KOPT-K1 (cell line): Measurements from ENCODE around the gene MCC.

Experiments
- H3K27ac ChIP-seq: fragments of 200-600 bp; sonication (generic); 2 replicates; pipeline ENCODE4 v1.5.1; 2016; ENCODE audit warnings: antibody characterized with exemption, mild to moderate bottlenecking, low read depth, low read length; ENCODE audit not compliant: poor library complexity, severe bottlenecking
- H3K36me3 ChIP-seq: fragments of 200-600 bp; sonication (generic); 2 replicates; pipeline ENCODE4 v1.5.1; 2017; ENCODE audit warnings: antibody characterized with exemption, mild to moderate bottlenecking, low read length, moderate library complexity; ENCODE audit not compliant: insufficient read depth
- H3K9me3 ChIP-seq: fragments of 200-600 bp; sonication (generic); 2 replicates; pipeline ENCODE4 v1.5.1; 2017; ENCODE audit warnings: antibody characterized with exemption, low read length, mild to moderate bottlenecking; ENCODE audit not compliant: insufficient read depth, poor library complexity, severe bottlenecking

Gene MCC

DNA sequence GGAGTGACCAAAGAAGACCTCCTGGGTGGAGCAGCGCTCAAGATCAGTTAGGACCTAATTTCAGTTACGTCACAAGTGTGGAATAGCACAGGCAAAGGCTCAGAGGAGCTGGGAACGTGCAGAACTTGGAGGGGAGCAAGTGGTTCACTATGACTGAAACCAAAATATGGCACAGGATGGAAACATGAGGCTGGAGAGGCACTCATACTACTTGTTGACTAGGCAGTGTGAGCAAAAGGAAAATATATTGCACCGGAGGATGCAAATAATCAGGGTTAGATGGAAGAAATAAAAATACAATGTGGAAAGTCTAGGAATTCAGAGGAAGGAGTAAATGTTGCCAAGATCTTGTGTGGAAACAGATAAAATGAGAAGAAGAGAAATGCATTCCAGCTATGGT lies 363.3 kb downstream of the MCC start:
- no peak overlapping the region for H3K27ac ChIP-seq
- H3K9me3 ChIP-seq, result no peaks in the 10 kb centered on the region
- H3K36me3 ChIP-seq, result no peaks in the 10 kb centered on the region

DNA sequence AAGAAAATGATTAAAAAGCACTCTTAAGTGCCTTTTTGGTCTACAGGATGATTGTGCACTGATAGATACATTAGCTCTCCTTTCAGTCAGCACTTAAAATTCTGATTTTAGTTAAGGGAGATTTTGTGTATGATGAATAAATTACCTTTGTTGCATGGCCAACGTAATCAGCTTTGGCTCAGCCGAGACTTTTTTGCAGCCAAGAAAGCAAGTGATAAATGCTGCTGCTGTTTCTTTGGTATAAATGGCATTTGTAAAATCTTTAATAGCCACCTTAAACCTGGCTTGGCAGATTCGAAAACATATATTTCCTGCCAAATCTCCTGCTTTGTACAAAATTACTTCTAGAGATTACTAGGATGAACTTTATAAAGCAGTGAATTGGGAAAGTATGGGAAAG lies 364.0 kb downstream of the MCC start:
- no peak overlapping the region for H3K27ac ChIP-seq
- no peaks in the 10 kb centered on the region for H3K9me3 ChIP-seq
- no peaks in the 10 kb centered on the region for H3K36me3 ChIP-seq

DNA sequence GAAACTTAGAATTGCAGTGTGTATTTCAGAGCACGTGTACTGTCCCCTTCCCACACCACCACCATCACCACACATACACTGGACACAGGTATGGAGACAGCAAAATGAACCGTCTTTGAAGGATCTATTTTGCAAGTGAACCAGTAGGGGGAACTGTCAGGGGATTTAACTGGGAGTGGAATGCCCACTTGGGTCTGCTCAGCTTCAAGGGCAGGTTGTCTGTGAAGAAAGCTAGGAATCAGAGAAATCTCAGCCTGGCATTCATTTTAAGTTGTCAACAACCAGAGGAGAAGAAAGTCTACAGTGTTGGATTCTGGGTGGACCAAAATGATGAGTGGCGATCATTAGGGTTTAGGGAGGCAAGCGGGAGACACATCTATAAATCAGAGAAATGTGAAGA lies 364.6 kb downstream of the MCC start:
- no peaks in the 10 kb centered on the region for H3K9me3 ChIP-seq
- no peaks in the 10 kb centered on the region for H3K36me3 ChIP-seq
- no peak overlapping the region for H3K27ac ChIP-seq

DNA sequence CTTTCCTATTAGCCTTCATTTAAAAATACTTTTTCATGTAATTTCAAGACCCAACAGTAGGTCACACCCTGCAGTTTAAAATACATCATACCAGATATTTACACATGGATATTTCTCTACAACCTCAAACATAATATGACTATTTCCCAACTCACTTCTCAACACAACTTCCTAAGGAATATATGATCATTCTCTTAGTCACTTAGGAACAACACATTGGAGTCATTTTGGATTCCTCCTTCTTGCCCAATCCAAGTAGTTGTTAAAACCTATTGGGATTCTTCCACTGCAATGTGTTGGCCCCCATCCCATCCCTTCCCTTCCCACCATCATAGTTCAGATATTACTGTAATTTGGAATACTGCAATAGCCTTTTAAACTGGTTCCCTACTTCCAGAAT lies 366.2 kb downstream of the MCC start:
- Histone ChIP-seq H3K36me3 (no peaks in the 10 kb centered on the region), H3K27ac (no peak overlapping the region), H3K9me3 (no peaks in the 10 kb centered on the region)

DNA sequence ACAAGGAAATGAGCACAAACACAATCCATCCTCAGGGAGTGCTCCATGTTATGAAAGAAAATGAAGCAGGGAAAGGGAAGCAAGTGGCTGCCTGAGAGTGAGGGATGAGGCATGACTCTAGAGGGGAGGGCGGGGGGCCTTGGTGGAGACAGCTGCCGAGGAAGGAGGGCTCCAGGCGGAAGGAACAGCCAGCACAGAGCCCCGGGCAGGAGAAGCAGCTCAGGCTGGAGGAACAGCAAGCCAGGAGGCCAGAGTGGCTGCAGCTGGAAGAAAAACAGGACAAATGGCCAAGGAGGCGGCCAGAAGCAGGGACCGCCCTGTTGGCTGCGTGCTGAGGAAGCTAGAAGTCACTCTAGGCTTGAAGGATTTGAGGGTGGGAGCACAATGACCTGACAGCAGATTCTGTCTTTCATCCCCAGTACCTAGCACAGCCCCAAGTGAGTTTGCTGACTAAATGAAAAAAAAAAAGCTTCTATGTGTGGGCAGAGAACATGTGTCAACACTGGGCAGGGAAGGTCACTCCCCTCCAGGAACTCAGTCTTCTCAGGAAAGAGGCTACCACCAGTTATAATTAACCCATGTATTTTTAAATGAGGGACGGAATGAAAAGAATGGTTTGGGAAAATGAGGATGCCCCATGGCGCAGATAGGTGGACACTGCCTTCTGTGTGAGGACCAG lies 368.9 kb downstream of the MCC start:
- no peak overlapping the region for H3K27ac ChIP-seq
- no peaks in the 10 kb centered on the region for H3K36me3 ChIP-seq
- peaks cover 2% of the 10 kb centered on the region for H3K9me3 ChIP-seq

DNA sequence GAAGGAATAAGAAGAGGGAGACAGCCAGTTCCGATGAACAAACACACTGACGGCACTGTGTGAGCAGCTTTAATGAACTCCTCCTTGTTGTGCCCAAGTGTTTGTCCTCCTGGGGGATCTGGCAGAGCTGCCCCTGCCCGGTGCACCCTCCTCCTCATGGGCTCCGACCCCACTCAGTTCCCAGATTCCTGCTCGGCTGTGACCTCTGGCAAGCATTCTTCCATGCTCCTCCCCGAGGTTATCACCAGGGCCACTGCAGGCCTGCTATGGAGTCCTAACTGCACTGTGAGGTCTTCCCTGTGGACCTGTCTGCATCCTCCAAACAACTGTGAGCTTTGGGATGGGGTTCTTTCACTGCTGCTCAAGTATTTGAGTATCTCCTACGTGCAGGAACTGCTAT lies 369.5 kb downstream of the MCC start:
- Histone ChIP-seq H3K36me3 (no peaks in the 10 kb centered on the region), H3K27ac (no peak overlapping the region), H3K9me3 (peaks cover 3% of the 10 kb centered on the region)

DNA sequence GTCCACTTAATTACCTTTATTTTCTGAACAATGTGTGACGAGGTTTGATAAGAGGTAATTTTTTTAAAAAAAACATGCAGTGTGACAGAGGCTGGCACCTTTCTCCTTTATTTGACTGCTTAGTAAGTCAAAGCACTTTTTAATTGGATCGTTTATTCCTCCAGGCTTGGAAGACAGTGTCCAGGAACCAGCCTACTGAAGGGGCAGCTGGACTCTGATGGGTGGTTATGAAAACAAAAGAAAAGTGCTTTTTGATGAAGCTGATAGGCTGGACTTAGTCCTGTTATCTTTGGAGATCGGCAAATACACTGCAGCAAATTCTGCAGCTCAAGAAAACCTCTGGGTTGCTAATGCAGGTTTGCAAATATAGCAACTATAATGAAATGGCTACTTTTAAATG lies 370.0 kb downstream of the MCC start:
- no peak overlapping the region for H3K27ac ChIP-seq
- H3K36me3 ChIP-seq, result no peaks in the 10 kb centered on the region
- peaks cover 3% of the 10 kb centered on the region for H3K9me3 ChIP-seq

DNA sequence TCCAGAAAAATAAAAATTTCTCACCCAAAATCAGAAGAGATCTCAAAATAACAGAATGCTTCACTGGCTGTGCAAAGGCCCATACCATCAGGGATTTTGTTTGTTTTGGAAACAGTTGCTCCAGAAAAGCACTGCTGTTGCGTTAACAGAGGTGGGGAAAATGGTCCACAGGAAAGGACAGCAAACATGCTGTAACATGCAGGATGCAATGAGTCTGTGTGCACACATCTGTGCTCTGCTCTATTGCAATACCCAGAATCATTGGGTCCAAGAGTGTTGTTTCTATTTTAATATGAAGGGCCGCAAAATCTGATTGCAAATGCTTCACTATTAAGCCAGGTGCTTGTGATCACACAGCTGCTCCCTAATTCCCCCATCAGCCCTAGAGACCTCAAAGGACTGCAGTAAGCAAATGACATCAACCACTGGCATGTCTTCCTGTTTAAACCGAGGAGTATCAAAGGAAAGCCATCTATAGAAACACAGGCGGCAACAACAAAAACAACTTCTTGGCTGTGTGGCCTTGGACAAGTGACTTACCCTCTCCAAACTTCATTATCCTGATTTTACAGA lies 370.6 kb downstream of the MCC start:
- Histone ChIP-seq H3K36me3 (no peaks in the 10 kb centered on the region), H3K27ac (no peak overlapping the region), H3K9me3 (peaks cover 3% of the 10 kb centered on the region)

DNA sequence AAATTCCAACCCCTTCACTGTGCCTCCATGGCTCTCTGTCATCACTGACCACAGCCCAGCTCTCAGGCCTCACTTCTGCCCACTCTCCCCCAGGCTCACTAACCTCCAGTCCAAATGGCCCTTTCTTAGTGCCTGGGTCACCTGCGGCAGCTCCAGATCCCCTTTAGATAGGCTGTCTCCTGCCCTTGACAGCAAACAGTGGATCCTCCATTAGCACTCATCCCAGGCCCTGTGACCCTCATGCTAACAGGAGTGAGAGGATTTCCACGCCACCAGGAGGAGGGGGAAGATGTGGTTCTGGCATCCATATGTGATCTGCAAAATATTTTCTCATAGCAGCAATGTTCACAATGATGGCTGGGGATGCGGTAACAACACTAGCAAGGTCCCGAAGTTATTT lies 372.3 kb downstream of the MCC start:
- H3K9me3 ChIP-seq, result peaks cover 3% of the 10 kb centered on the region
- H3K36me3 ChIP-seq, result no peaks in the 10 kb centered on the region
- H3K27ac ChIP-seq, result no peak overlapping the region

DNA sequence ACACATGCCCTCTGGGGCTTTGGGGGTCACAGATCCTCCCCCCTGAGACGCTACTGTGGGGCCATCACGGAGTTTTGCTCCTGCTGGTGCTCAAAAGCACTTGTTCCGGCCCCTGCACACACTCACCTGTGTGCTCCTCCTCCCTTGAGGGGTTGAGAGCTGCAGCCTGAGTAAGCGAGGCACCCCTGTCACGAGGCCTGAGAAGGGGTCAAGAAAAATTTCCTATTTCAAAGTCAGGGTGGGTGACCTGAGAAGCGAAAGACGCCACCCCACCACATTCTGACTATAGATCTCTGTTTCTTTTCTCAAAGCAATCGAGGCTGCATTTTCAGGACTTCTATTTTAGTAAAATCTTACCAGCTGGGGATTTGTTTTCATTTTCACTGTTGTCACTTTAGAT lies 373.2 kb downstream of the MCC start:
- no peak overlapping the region for H3K27ac ChIP-seq
- no peaks in the 10 kb centered on the region for H3K36me3 ChIP-seq
- peaks cover 3% of the 10 kb centered on the region for H3K9me3 ChIP-seq

DNA sequence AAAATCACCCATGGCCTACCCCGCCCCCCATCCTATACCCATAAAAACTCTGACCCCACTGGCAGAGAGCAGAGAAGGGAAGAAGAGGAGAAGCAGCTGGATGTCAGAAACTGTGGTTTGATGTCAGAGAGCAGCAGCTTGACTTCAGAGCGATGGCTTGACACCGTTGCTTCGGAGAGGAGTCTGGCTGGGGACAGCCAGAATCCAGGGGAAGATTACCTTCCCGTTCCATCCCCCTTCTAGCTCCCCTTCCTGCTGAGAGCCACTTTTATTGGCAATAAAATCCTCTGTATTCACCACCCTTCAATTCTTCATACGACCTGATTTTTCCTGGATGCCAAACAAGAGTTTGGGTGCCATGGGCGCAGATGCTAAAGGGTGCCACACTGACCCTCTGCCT lies 373.7 kb downstream of the MCC start:
- Histone ChIP-seq H3K27ac (no peak overlapping the region), H3K9me3 (peaks cover 3% of the 10 kb centered on the region), H3K36me3 (no peaks in the 10 kb centered on the region)

DNA sequence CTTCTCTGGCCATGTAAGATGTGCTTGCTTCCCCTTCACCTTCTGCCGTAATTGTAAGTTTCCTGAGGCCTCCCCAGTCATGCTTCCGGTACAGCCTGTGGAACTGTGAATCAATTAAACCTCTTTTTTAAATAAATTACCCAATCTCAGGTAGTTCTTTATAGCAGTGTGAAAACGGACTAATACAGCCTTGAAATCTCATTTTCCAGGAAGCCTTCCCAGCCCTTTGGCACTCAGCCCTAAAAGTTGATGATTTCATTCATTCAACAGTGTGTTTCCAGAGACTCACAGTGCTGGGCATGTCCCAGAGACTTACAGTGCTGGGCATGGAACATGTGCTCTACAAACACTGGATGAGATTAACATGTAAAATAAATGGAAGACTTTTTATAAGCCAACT lies 375.8 kb downstream of the MCC start:
- H3K9me3 ChIP-seq, result peaks cover 3% of the 10 kb centered on the region
- no peaks in the 10 kb centered on the region for H3K36me3 ChIP-seq

DNA sequence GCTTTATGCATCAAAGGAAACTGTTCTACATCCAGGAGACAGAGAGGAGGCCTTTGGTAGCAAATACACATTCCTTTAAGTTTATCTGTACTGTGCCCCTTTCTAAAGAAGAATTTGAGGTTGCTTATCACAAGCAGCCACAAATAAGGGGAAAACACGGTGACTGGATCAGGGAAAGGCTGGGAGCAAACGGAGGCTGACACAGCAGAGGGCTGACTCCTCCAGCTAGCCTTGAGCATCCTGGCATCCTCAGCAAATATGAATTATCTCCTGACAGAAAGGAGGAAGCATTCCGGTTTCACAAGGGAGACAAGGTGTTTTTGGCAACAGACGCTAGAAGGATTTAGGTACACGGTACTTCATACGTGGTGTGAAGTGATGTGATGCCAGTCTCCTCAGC lies 378.1 kb downstream of the MCC start:
- Histone ChIP-seq H3K36me3 (no peaks in the 10 kb centered on the region), H3K9me3 (peaks cover 3% of the 10 kb centered on the region), H3K27ac (no peak overlapping the region)

More for the DNA sequence above, 375.8 kb downstream of the MCC start:
- no peak overlapping the region for H3K27ac ChIP-seq

DNA sequence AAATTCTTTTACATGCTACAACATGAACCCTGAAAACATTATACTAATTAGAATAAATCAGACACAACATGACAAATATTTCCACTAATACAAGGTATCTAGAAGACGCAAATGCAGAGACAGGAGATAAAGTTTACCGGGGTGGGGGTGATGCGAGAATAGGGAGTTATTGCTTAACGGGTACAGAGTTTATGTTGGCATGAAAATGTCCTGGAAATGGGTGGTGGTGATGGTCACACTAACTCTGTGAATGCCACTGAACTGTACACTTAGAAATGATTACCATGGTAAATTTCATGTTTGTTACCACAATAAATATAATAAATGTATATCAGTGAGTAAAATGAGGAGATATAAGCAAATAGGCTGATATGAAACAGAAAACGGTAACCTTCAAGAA lies 378.9 kb downstream of the MCC start:
- Histone ChIP-seq H3K9me3 (peaks cover under 1% of the 10 kb centered on the region), H3K27ac (no peak overlapping the region), H3K36me3 (no peaks in the 10 kb centered on the region)

DNA sequence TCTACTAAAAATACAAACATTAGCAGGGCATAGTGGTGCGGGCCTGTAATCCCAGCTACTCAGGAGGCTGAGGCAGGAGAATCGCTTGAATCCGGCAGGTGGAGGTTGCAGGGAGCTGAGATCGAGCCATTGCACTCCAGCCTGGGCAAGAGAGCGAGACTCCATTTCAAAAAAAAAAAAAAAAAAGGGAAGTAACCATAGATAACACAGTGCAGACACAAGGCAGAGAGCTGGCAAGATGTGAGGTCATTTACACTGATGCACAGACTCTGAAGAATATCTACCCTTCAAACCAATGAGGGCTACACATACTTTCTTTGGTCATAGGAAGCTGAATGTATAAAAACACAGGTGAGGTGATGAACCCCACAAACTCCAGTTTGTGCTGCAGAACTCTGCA lies 379.8 kb downstream of the MCC start:
- Histone ChIP-seq H3K27ac (no peak overlapping the region), H3K9me3 (no peaks in the 10 kb centered on the region), H3K36me3 (no peaks in the 10 kb centered on the region)

DNA sequence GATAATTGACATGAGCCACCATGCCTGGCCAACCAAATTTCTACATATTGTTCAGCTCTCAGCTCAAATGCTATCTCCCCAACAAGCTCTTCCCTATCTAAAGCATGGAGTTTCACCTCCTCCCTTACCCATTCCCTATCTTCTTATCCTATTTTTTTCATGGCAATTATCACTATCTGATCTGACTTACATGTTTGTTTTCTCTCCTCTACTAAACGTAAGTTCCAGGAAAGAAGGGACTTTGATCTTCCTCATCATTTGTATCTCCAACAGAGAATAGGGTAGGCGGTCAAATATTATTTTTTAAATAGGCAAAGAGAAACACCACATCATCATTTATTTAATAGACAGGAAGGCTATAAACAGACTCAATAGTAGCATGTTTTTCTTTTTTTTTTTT lies 381.4 kb downstream of the MCC start:
- no peak overlapping the region for H3K27ac ChIP-seq

More for the DNA sequence above, 381.4 kb downstream of the MCC start:
- Histone ChIP-seq H3K9me3 (no peaks in the 10 kb centered on the region), H3K36me3 (no peaks in the 10 kb centered on the region)
